HFFc6 (cell line): Measurements from ENCODE around the gene GALNTL6. TPM values are rescaled to one million over a fixed set of nuclear protein-coding genes. Genes with fewer than 3 reads are reported as not detected.

Source experiments
- DNase-seq: peaks from one replicate; pipeline ENCODE4 v3.0.0-alpha.2; 2018
- H3K27ac Mint-ChIP-seq: 2 replicates; pipeline ENCODE4 v1.8.0; 2020; ENCODE audit warnings: mild to moderate bottlenecking, mixed read lengths
- H3K27me3 Mint-ChIP-seq: 2 replicates; pipeline ENCODE4 v1.8.0; 2021; ENCODE audit warnings: mild to moderate bottlenecking, moderate library complexity, mixed read lengths; ENCODE audit not compliant: insufficient read depth
- H3K36me3 Mint-ChIP-seq: 2 replicates; pipeline ENCODE4 v1.8.0; 2021; ENCODE audit warnings: low read depth, mixed read lengths
- H3K4me1 Mint-ChIP-seq: 2 replicates; pipeline ENCODE4 v1.8.0; 2020; ENCODE audit warnings: low read depth, mixed read lengths
- H3K4me3 Mint-ChIP-seq: 2 replicates; pipeline ENCODE4 v1.8.0; 2020; ENCODE audit warnings: mild to moderate bottlenecking, moderate library complexity, mixed read lengths
- H3K9me3 Mint-ChIP-seq: 2 replicates; pipeline ENCODE4 v1.8.0; 2020; ENCODE audit warnings: mild to moderate bottlenecking, mixed read lengths
- total RNA-seq, 6 experiments: library from RNA; stranded (reverse); fragmentation: NEBNext Ultra II Directional; extraction: Animal tissue kit (Norgen Biotek cat#: 25700); gene quantifications; 2 replicates in 1 of 6; 3 replicates in 5 of 6; pipeline ENCODE4 v1.2.3, GENCODE V29; 2021
- TF ChIP-seq, protein P1 (sequence below): fragments of 200-600 bp; sonication (generic); IDR thresholded peaks from 2 replicates; pipeline ENCODE4 v1.5.0; 2021; ENCODE audit warnings: antibody characterized with exemption, mild to moderate bottlenecking

Gene GALNTL6
- total RNA-seq, 6 experiments from 2014 or later: 0.07 TPM; not detected in 5

DNA sequence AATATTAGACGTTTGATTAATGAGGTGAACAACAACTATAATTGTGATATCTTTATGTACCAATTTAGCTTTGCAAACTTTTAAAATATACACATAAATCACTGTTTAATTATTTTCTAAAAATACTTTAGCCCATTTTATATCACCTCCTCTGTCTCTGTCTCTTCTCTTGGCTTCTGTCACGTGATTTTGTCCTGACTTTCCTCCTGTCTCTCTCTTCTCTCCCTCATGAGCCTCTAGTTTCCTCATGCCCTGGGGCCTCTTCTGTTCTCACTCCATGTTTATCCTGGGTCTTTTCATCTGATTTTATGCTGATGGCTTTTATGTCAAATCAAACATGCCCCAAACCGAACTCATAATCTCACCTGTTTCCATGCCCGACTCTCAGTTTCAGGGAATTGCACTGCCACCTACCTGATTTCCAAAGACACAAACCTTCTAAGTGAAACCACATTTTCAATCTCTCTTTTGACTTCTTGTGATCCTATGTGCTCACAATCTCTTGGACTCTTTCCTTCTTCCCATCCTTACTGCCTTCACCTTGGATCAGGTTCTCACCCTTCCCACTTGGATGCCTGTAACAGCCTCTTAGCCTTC is 1052.4 kb downstream of the GALNTL6 start:
- no peak for DNase-seq
- Mint-ChIP-seq H3K4me1 (no peaks in the 10 kb centered on the region), H3K27ac (no peak overlapping the region), H3K4me3 (no peak overlapping the region), H3K27me3 (no peaks in the 10 kb centered on the region), H3K36me3 (peaks cover 4% of the 10 kb centered on the region; the same call in 1 of the 2 replicates), H3K9me3 (peaks cover 27% of the 10 kb centered on the region)
- TF ChIP-seq, protein P1, sequence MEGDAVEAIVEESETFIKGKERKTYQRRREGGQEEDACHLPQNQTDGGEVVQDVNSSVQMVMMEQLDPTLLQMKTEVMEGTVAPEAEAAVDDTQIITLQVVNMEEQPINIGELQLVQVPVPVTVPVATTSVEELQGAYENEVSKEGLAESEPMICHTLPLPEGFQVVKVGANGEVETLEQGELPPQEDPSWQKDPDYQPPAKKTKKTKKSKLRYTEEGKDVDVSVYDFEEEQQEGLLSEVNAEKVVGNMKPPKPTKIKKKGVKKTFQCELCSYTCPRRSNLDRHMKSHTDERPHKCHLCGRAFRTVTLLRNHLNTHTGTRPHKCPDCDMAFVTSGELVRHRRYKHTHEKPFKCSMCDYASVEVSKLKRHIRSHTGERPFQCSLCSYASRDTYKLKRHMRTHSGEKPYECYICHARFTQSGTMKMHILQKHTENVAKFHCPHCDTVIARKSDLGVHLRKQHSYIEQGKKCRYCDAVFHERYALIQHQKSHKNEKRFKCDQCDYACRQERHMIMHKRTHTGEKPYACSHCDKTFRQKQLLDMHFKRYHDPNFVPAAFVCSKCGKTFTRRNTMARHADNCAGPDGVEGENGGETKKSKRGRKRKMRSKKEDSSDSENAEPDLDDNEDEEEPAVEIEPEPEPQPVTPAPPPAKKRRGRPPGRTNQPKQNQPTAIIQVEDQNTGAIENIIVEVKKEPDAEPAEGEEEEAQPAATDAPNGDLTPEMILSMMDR: no peak

DNA sequence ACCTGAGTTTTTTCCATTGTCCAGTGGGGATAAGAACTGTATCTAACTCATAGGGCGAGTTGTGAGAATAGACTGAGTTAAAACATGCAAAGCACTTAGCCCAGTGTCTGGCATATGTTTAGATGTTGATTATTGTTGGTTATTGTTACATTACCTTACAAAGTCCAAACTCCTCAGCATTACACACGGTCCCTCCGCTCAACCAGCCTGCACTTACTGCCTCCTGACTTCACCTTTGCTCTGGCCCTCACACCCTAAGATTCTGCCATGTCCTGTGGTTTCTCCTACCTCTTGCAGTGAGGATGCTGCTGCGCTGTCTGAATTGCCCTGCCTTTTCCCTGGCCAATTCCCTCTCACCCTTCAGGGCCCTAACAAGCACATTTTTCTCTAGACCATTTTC is 1053.2 kb downstream of the GALNTL6 start:
- H3K9me3 Mint-ChIP-seq: peaks cover 31% of the 10 kb centered on the region
- no peaks in the 10 kb centered on the region for H3K27me3 Mint-ChIP-seq
- H3K36me3 Mint-ChIP-seq: peaks cover 4% of the 10 kb centered on the region; the same call in 1 of the 2 replicates
- no peak overlapping the region for H3K4me3 Mint-ChIP-seq
- no peak for DNase-seq
- H3K27ac Mint-ChIP-seq: no peak overlapping the region
- no peaks in the 10 kb centered on the region for H3K4me1 Mint-ChIP-seq
- TF ChIP-seq, protein P1: no peak

DNA sequence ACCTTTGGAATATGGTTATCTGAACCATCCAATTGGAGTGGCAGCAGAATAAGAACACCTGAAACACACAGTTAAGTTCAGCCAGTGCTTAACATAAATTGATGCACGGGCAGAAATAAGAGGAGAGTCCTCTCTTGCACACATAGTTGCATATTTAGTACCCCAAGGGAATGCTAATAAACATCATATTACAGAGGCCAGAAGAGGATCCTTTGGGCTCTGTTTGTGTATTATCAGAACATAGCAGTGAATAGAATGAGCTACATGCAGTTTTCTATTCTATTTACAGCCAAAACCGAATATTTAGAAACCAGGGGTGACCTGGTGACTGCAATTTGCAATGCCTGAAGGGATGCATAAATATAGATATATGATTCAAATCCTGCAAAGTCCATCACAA is 1054.6 kb downstream of the GALNTL6 start:
- no peak overlapping the region for H3K4me3 Mint-ChIP-seq
- H3K4me1 Mint-ChIP-seq: no peaks in the 10 kb centered on the region
- H3K27ac Mint-ChIP-seq: no peak overlapping the region
- H3K27me3 Mint-ChIP-seq: no peaks in the 10 kb centered on the region
- H3K9me3 Mint-ChIP-seq: peaks cover 18% of the 10 kb centered on the region
- no peak for DNase-seq
- TF ChIP-seq, protein P1: no peak
- H3K36me3 Mint-ChIP-seq: peaks cover 2% of the 10 kb centered on the region; the same call in 1 of the 2 replicates

DNA sequence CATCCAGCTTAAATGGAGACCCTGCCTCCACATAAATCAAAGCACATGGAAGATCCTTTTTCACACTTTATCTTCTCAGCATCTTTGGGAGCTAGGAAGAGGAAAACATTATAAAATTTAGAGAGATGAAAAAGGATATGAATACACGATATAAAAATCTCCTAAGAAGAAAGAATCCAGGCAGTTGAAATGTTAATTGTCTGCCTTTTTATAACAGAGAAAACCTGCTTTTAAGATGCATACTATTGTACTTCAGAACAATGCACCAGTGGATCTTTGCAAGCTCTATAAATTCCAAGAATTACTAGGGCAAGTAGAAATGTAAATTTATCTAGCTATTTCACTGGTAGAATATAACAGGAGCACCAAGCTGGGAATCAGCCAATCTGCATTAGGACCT is 1055.1 kb downstream of the GALNTL6 start:
- no peaks in the 10 kb centered on the region for H3K4me1 Mint-ChIP-seq
- peaks cover 3% of the 10 kb centered on the region; the same call in 1 of the 2 replicates for H3K36me3 Mint-ChIP-seq

GRCh38 chr4:172869621-172870268 is 1056.5 kb downstream of the GALNTL6 start:
- Mint-ChIP-seq H3K27me3 (no peaks in the 10 kb centered on the region), H3K36me3 (peaks cover 3% of the 10 kb centered on the region; the same call in 1 of the 2 replicates), H3K27ac (no peak overlapping the region), H3K4me1 (no peaks in the 10 kb centered on the region), H3K4me3 (no peak overlapping the region), H3K9me3 (peaks cover 14% of the 10 kb centered on the region)
- DNase-seq: no peak
- TF ChIP-seq, protein P1: no peak

More for the DNA sequence above, 1055.1 kb downstream of the GALNTL6 start:
- no peak for DNase-seq
- H3K27ac Mint-ChIP-seq: no peak overlapping the region
- peaks cover 16% of the 10 kb centered on the region for H3K9me3 Mint-ChIP-seq
- no peak overlapping the region for H3K4me3 Mint-ChIP-seq
- H3K27me3 Mint-ChIP-seq: no peaks in the 10 kb centered on the region
- TF ChIP-seq, protein P1: no peak
